Heart left ventricle (tissue), 16 donors: ENCODE results near the gene RABEP1. TPM values are rescaled to one million over a fixed set of nuclear protein-coding genes. Genes with fewer than 3 reads are reported as not detected.
A peak's percentile ranks its signal among the peaks of the same experiment; 100 is the strongest.

ENCODE experiments used
- ATAC-seq, 4 donors: fragments of 200-7000 bp; cut with Tn5 transposase; one replicate each; pipeline ENCODE4 v1.9.1; 2020 to 2022; ENCODE audit warnings: moderate library complexity in 4 of 4, mild to moderate bottlenecking in 3 of 4, moderate number of reproducible peaks in 1 of 4
- DNase-seq, 5 donors: peaks; one replicate each; pipeline ENCODE4 v3.0.0-alpha.2; 2020
- H3K27ac ChIP-seq, 12 donors: fragments of 200-600 bp; sonication (generic) in 4 of 12; one replicate each; pipeline versions ENCODE4 v1.5.0 to v1.8.0; 2016 to 2022; ENCODE audit warnings: mild to moderate bottlenecking in 2 of 12
- H3K27me3 ChIP-seq, 9 donors: fragments of 200-600 bp; sonication (generic) in 2 of 9; one replicate each; pipeline versions ENCODE4 v1.5.1 to v1.8.0; 2016 to 2022; ENCODE audit warnings: mild to moderate bottlenecking in 3 of 9
- H3K36me3 ChIP-seq, 9 donors: fragments of 200-600 bp; sonication (generic) in 2 of 9; one replicate each; pipeline versions ENCODE4 v1.5.0 to v1.8.0; 2018 to 2022; ENCODE audit warnings: mild to moderate bottlenecking in 2 of 9
- H3K4me1 ChIP-seq, 12 donors: fragments of 200-600 bp; sonication (generic) in 4 of 12; one replicate each; pipeline versions ENCODE4 v1.5.0 to v1.8.0; 2016 to 2022; ENCODE audit warnings: mild to moderate bottlenecking in 3 of 12
- H3K4me3 ChIP-seq, 12 donors: fragments of 200-600 bp; sonication (generic) in 4 of 12; one replicate each; pipeline versions ENCODE4 v1.5.0 to v1.8.0; 2017 to 2022; ENCODE audit warnings: mild to moderate bottlenecking in 9 of 12, moderate library complexity in 4 of 12
- H3K9me3 ChIP-seq, 12 donors: fragments of 200-600 bp; sonication (generic) in 4 of 12; one replicate each; pipeline versions ENCODE4 v1.5.0 to v1.8.0; 2016 to 2022; ENCODE audit warnings: mild to moderate bottlenecking in 1 of 12
- POLR2A ChIP-seq, 2 donors: fragments of 450-650 bp; IDR thresholded peaks; one replicate each; pipeline ENCODE4 v1.6.1; 2017; ENCODE audit warnings: antibody characterized with exemption in 2 of 2, mild to moderate bottlenecking in 2 of 2, moderate library complexity in 2 of 2
- WGBS, 4 donors: extraction: QIAGEN DNeasy Blood & Tissue Kit in 2 of 4; methylation state at CpG; one replicate each; pipeline versions ENCODE4 v1.1.5 to v1.1.7; 2013 to 2018; 5-methylcytosine and 5-hydroxymethylcytosine counted together
- intact Hi-C, 10 donors: fragments of 100-400 bp; cut with DNase I; formaldehyde crosslinking; loops; one replicate each; pipeline versions ENCODE4 v1.11.1 to v1.14.2; 2022
- polyA plus RNA-seq, 2 donors: library from polyadenylated mRNA; stranded (reverse); fragments of 200-250 nt; gene quantifications; one replicate each; pipeline ENCODE4 v1.2.3, GENCODE V29; 2013
- total RNA-seq, 9 donors: library from RNA; depleted of rRNA in 2 of 9; stranded (reverse); fragments of >200 nt in 2 of 9; fragmentation: NEBNext Ultra II Directional in 3 of 9; extraction: Animal tissue kit (Norgen Biotek cat#: 25700) in 3 of 9; gene quantifications; one replicate each; pipeline versions ENCODE4 v1.1.0 to v1.2.4, GENCODE V29; 2016 to 2023
- TF ChIP-seq, protein P1 (sequence below), 12 donors: fragments of 200-600 bp; sonication (generic) in 4 of 12; IDR thresholded peaks; one replicate each; pipeline versions ENCODE4 v1.5.0 to v1.8.0; 2018 to 2022; ENCODE audit warnings: antibody characterized with exemption in 12 of 12, mild to moderate bottlenecking in 5 of 12
- donor health status: ischemic (EF 13 %, LVEDD 7.1; RV severe dilation, severe dysfunction).
- donor health status: healthy with polysubstance abuse.
- donor health status: DM: no; HTN: yes; CAD: no.
- donor health status: DM: no; HTN: no; CAD: no.
- donor health status: ischemic (EF 25% LVEDD 6.9; RV normal size, moderate dysfunction).
- donor health status: ischemic (EF 25% LVEDD 5.7; RV mildly dilated, moderate dysfunction).
- donor health status: healthy.
- donor health status: DM: yes; HTN: yes; CAD: no.
- donor health status: ischemic (EF 35%, LVEDD 5.7; RV mildly dilated, moderate dysfunction).
- donor health status: nonischemic (EF 11% LVEDD 7.7; RV severe dilation, severe dysfunction).
- donor health status: DM: yes; HTN: yes; CAD: no.
- donor health status: PGD.
- donor health status: ischemic (EF 29% LVEDD 5.4; RV normal size, mild dysfunction).
- donor health status: nonischemic (EF 23%, LVEDD 6.1; RV moderate dilation, normal function).

The RABEP1 gene
- total and polyA plus RNA-seq, 11 donors: 23.5 to 70.4 (median 52.0) TPM

DNA sequence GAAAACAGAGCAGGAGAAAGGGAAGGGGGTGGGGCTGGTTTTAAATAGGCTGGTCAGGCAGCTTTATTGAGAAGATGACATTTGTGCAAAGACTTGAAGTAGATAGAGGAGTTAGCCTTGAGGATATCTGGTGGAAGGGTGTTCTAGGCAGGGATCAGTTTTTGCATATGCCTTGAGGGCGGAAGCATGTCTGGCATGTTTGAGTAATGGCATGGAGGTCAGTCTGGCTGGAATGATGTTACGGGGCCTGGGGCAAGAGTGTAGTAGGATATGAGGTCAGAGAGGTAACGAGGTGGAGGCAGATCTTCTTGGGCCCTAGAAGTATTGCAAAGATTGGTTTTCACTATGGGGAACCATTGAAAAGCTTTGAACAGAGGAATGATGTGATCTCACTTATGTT is 4.8 kb downstream of the RABEP1 start:
- Histone ChIP-seq H3K9me3 (no peaks in the 10 kb centered on the region), H3K4me1 (peaks cover 0 to 44% (median 33%) of the 10 kb centered on the region in 12 donors), H3K4me3 (no peak overlapping the region), H3K36me3 (peaks cover 0 to 6% (median 0%) of the 10 kb centered on the region in 9 donors), H3K27ac (peak overlapping the region in 3 of 12 donors; percentile 6 to 18 (median 6)), H3K27me3 (no peaks in the 10 kb centered on the region)
- intact Hi-C loops: loop anchor here in 1 of 10 donors (10.0 kb wide), 1 partner anchor 92 kb away; the partner anchor contains the start of gene ZNF594
- ATAC-seq: peak in 1 of 4 donors; percentile 3
- DNase-seq: no peak
- 77 to 88% (median 85%) methylated on average over 3 of the region's 3 CpGs for WGBS, 4 donors
- TF ChIP-seq, protein P1, sequence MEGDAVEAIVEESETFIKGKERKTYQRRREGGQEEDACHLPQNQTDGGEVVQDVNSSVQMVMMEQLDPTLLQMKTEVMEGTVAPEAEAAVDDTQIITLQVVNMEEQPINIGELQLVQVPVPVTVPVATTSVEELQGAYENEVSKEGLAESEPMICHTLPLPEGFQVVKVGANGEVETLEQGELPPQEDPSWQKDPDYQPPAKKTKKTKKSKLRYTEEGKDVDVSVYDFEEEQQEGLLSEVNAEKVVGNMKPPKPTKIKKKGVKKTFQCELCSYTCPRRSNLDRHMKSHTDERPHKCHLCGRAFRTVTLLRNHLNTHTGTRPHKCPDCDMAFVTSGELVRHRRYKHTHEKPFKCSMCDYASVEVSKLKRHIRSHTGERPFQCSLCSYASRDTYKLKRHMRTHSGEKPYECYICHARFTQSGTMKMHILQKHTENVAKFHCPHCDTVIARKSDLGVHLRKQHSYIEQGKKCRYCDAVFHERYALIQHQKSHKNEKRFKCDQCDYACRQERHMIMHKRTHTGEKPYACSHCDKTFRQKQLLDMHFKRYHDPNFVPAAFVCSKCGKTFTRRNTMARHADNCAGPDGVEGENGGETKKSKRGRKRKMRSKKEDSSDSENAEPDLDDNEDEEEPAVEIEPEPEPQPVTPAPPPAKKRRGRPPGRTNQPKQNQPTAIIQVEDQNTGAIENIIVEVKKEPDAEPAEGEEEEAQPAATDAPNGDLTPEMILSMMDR (IDR thresholded peaks at IDR 0.05): no peak
- TF ChIP-seq POLR2A (IDR thresholded peaks at IDR 0.05): no peak

DNA sequence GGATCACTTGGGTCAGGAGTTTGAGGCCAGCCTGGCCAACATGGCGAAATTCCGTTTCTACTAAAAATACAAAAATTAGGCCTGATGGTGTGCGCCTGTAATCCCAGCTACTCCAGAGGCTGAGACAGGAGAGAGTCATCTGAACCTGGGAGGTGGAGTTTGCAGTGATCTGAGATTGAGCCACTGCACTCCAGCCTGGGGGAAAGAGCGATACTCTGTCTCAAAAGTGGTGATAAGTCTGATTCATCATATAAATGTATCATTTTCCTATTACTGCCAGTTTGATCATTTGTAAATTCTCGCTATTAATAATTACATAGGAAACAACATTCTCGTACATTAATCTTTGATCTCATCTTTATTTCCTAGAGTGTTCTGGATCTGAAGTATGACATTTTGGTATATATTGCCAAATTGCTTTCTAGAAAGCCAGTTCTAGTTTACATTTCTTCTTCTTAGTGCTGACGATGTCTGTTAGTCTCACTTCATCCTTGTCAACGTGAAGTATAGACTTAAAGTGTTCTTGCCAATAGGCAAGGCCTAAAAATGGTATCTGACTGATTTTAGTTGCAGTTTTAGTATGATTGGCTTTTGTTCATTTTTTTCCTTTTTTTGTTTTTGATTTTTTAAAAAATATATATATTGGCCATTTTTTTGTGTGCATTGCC is 9.7 kb downstream of the RABEP1 start:
- no peak for ATAC-seq

DNA sequence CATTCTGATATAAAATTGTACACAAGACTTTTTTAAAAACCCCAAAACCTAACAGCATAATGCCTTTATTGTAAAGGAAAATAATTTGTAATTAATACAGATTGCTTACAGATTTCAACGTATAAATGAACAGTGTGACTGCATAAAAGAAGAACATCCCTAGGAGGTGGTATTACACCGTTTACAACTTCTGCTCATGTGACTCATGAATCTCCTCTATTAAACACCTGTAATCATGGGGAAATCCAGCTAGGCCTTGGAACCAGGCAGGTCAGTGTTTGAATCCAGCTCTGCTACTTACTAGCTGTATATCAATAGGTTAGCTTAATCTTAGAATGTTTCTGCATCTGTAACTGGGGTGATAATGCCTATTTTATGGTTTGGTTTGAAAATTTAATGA is 15.2 kb downstream of the RABEP1 start:
- DNase-seq (no peak), ATAC-seq (no peak)
- peaks cover 0 to 29% (median 9%) of the 10 kb centered on the region in 12 donors for H3K4me1 ChIP-seq
- 67 to 75% (median 69%) methylated on average over 2 of the region's 2 CpGs for whole genome bisulfite sequencing, 4 donors
- TF ChIP-seq, protein P1 (IDR thresholded peaks at IDR 0.05): no peak
- TF ChIP-seq POLR2A (IDR thresholded peaks at IDR 0.05): no peak
- H3K4me3 ChIP-seq: no peak overlapping the region
- no peak overlapping the region for H3K27ac ChIP-seq
- intact Hi-C loops: no loop called here
- peaks cover 0 to 14% (median 0%) of the 10 kb centered on the region in 9 donors for H3K36me3 ChIP-seq
- no peaks in the 10 kb centered on the region for H3K27me3 ChIP-seq
- H3K9me3 ChIP-seq: no peaks in the 10 kb centered on the region

More for the DNA sequence above, 9.7 kb downstream of the RABEP1 start:
- H3K36me3 ChIP-seq: peaks cover 0 to 6% (median 0%) of the 10 kb centered on the region in 9 donors
- H3K4me1 ChIP-seq: peaks cover 0 to 18% (median under 1%) of the 10 kb centered on the region in 12 donors
- WGBS, 4 donors: 78 to 84% (median 81%) methylated on average over 8 of the region's 8 CpGs
- TF ChIP-seq POLR2A (IDR thresholded peaks at IDR 0.05): no peak
- TF ChIP-seq, protein P1 (IDR thresholded peaks at IDR 0.05): no peak
- DNase-seq: no peak
- no peaks in the 10 kb centered on the region for H3K9me3 ChIP-seq
- no peak overlapping the region for H3K4me3 ChIP-seq
- no peaks in the 10 kb centered on the region for H3K27me3 ChIP-seq
- no peak overlapping the region for H3K27ac ChIP-seq
- intact Hi-C loops: no loop called here

DNA sequence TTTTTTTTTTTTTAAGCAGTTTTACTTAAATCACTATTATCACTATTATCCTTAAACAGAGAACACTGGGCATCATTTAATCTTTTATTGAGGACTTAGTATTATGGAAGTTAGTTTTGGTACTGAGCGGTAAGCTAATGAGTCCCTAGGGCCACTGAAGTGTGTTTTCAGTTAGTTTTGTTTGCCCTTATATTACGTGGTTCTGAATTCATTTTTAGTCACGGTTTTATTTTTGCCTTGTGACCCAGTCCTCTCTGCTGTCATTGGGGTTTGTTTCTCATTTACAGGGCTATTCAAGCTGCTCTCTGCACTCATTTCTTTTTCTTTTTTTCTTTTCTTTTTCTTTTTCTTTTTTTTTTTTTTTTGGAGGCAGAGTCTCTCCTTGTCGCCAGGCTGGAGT is 17.3 kb downstream of the RABEP1 start:
- 47 to 78% (median 64%) methylated on average over 4 of the region's 4 CpGs for WGBS, 4 donors
- DNase-seq: no peak
- Histone ChIP-seq H3K4me3 (no peak overlapping the region), H3K4me1 (peaks cover 0 to 29% (median 7%) of the 10 kb centered on the region in 12 donors), H3K27me3 (no peaks in the 10 kb centered on the region), H3K9me3 (no peaks in the 10 kb centered on the region), H3K27ac (no peak overlapping the region), H3K36me3 (peaks cover 0 to 14% (median 0%) of the 10 kb centered on the region in 9 donors)
- no peak for TF ChIP-seq POLR2A (IDR thresholded peaks at IDR 0.05)
- TF ChIP-seq, protein P1 (IDR thresholded peaks at IDR 0.05): no peak
- peak in 1 of 4 donors; percentile 30 for ATAC-seq
- intact Hi-C loops: no loop called here
